Suprapubic skin (tissue), 4 donors: ENCODE measurements around the gene CD84. TPM values are rescaled to one million over a fixed set of nuclear protein-coding genes. Genes with fewer than 3 reads are reported as not detected.

Experiments used
- DNase-seq, 2 donors: peaks; one replicate each; pipeline ENCODE4 v3.0.0-alpha.2; 2019; ENCODE audit warnings: low spot score in 2 of 2
- H3K27ac ChIP-seq: fragments of 200-600 bp; sonication (generic); one replicate; pipeline ENCODE4 v1.5.1; 2019
- H3K27me3 ChIP-seq: fragments of 200-600 bp; sonication (generic); one replicate; pipeline ENCODE4 v1.5.1; 2019
- H3K36me3 ChIP-seq: fragments of 200-600 bp; sonication (generic); one replicate; pipeline ENCODE4 v1.5.1; 2019
- H3K4me1 ChIP-seq: fragments of 200-600 bp; sonication (generic); one replicate; pipeline ENCODE4 v1.5.1; 2019
- H3K4me3 ChIP-seq: fragments of 200-600 bp; sonication (generic); one replicate; pipeline ENCODE4 v1.5.1; 2019; ENCODE audit warnings: mild to moderate bottlenecking
- H3K9me3 ChIP-seq: fragments of 200-600 bp; sonication (generic); one replicate; pipeline ENCODE4 v1.5.1; 2019
- EP300 ChIP-seq: sonication (generic); formaldehyde crosslinking; IDR thresholded peaks from one replicate; pipeline ENCODE4 v1.6.1; 2017; ENCODE audit warnings: antibody characterized with exemption
- POLR2A ChIP-seq, 2 donors: fragments of 450-650 bp; IDR thresholded peaks; one replicate each; pipeline ENCODE4 v1.6.1; 2017; ENCODE audit warnings: antibody characterized with exemption in 2 of 2, mild to moderate bottlenecking in 2 of 2, moderate library complexity in 2 of 2
- POLR2AphosphoS5 ChIP-seq, 3 donors: sonication (generic); formaldehyde crosslinking; IDR thresholded peaks; one replicate each; pipeline ENCODE4 v1.6.1; 2017; ENCODE audit warnings: antibody characterized with exemption in 3 of 3
- WGBS: methylation state at CpG from one replicate; pipeline ENCODE4 v1.1.5; 2018; 5-methylcytosine and 5-hydroxymethylcytosine counted together
- total RNA-seq, 4 donors: library from RNA; depleted of rRNA; stranded (reverse); fragments of >200 nt; gene quantifications; one replicate each; pipeline ENCODE4 v1.1.0, GENCODE V29; 2016
- TF ChIP-seq, protein P1 (sequence below), 2 donors: fragments of 200-600 bp in 1 of 2; fragments of 450-650 bp in 1 of 2; sonication (generic) in 1 of 2; IDR thresholded peaks; one replicate each; pipeline ENCODE4 v1.5.1; 2016 to 2019; ENCODE audit warnings: antibody characterized with exemption in 2 of 2, mild to moderate bottlenecking in 1 of 2, moderate library complexity in 1 of 2

CD84 gene
- total RNA-seq, 4 donors from 2014 or later, result 1.2 to 9.0 (median 2.3) TPM

DNA sequence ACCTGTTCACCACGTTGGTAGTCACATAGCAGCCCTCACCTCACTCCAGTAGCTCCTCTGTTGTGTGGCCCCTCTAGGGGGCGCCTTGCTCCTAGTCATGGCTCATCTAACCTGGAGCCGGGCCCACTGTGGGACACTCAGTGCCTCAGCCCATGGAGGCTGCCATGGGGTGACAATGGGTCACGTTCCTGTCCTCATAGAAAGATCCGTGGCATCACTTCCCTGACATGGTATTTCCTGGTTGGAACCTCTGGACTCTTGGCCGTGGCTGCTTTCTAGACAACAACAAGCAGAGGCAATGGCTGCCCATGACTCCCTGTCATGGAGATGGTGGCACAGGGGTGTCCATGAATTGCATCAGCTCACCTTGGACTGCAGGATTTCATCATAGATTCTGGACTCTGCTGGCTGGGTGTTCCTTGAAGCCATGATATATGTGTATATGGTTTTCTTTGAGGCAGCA lies 28.7 kb downstream of the CD84 start:
- Histone ChIP-seq H3K27ac (no peak overlapping the region), H3K4me3 (no peak overlapping the region), H3K27me3 (no peaks in the 10 kb centered on the region), H3K4me1 (no peaks in the 10 kb centered on the region), H3K36me3 (no peaks in the 10 kb centered on the region), H3K9me3 (no peaks in the 10 kb centered on the region)
- no peak for TF ChIP-seq POLR2A (IDR thresholded peaks at IDR 0.05)
- TF ChIP-seq, protein P1, sequence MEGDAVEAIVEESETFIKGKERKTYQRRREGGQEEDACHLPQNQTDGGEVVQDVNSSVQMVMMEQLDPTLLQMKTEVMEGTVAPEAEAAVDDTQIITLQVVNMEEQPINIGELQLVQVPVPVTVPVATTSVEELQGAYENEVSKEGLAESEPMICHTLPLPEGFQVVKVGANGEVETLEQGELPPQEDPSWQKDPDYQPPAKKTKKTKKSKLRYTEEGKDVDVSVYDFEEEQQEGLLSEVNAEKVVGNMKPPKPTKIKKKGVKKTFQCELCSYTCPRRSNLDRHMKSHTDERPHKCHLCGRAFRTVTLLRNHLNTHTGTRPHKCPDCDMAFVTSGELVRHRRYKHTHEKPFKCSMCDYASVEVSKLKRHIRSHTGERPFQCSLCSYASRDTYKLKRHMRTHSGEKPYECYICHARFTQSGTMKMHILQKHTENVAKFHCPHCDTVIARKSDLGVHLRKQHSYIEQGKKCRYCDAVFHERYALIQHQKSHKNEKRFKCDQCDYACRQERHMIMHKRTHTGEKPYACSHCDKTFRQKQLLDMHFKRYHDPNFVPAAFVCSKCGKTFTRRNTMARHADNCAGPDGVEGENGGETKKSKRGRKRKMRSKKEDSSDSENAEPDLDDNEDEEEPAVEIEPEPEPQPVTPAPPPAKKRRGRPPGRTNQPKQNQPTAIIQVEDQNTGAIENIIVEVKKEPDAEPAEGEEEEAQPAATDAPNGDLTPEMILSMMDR (IDR thresholded peaks at IDR 0.05), result no peak
- no peak for TF ChIP-seq EP300
- TF ChIP-seq POLR2AphosphoS5 (IDR thresholded peaks at IDR 0.05), result no peak
- 74% methylated on average over 5 of the region's 6 CpGs for WGBS
- no peak for DNase-seq

DNA sequence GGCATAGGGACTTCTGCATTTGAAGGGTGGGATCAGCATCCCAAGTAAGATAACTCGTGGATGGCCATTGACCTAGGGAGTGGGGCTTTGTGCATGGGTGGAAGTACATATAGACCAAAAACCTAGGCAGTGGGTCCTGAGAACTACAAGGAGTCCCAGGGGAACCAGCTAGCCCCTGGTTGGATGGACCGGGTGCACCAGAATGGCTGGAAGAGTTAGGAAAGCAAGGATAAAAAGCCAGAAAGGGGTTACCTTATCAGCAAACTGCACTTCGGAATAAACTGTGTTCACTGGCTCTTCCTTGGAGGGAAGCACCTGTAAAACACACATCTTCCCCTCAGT lies 29.7 kb downstream of the CD84 start:
- 93% methylated on average over 3 of the region's 3 CpGs for WGBS
- no peak for TF ChIP-seq POLR2A (IDR thresholded peaks at IDR 0.05)
- TF ChIP-seq POLR2AphosphoS5 (IDR thresholded peaks at IDR 0.05), result no peak
- TF ChIP-seq EP300, result no peak
- TF ChIP-seq, protein P1 (IDR thresholded peaks at IDR 0.05), result no peak
- Histone ChIP-seq H3K9me3 (no peaks in the 10 kb centered on the region), H3K36me3 (no peaks in the 10 kb centered on the region), H3K27me3 (no peaks in the 10 kb centered on the region), H3K4me1 (no peaks in the 10 kb centered on the region), H3K27ac (no peak overlapping the region), H3K4me3 (no peak overlapping the region)
- no peak for DNase-seq

DNA sequence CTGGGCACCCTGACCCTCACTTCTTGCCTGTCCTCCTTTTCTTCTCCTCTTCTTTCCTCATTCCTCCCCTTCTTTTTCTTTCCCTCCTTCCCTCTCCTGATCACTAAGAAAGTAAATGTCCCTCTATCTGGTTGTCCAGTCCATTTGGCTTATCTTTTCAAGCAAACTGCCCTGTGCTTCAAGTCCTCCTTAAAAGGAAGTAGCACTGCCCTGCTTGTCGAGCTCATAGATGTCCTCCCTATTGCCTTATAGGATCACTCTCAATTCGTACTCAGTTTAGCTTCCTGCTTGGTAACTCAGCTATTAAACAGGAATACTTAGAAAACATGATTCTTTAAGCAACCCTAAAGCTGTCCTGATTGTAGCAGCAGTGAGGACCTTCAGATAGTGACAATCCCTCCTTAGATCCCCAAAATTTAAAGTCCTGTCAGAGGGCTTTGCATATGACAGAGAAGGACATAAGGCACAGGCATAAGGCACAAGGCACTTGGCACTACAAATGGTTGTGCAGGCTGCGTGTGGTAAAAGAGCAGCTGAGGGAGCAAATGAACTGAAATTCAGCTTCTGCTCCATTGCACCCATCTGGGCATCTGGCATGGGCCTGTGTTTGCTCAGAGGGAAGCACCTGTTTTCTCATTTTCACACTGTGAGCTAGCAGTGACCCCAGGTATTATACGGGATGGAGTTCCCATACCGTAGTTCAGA lies 30.2 kb downstream of the CD84 start:
- Histone ChIP-seq H3K27ac (no peak overlapping the region), H3K36me3 (no peaks in the 10 kb centered on the region), H3K4me1 (no peaks in the 10 kb centered on the region), H3K9me3 (no peaks in the 10 kb centered on the region), H3K27me3 (no peaks in the 10 kb centered on the region), H3K4me3 (no peak overlapping the region)
- WGBS, result 73% methylated on average over 5 of the region's 5 CpGs
- TF ChIP-seq POLR2A (IDR thresholded peaks at IDR 0.05) (no peak), EP300 (no peak), POLR2AphosphoS5 (IDR thresholded peaks at IDR 0.05) (no peak)
- DNase-seq, result no peak

DNA sequence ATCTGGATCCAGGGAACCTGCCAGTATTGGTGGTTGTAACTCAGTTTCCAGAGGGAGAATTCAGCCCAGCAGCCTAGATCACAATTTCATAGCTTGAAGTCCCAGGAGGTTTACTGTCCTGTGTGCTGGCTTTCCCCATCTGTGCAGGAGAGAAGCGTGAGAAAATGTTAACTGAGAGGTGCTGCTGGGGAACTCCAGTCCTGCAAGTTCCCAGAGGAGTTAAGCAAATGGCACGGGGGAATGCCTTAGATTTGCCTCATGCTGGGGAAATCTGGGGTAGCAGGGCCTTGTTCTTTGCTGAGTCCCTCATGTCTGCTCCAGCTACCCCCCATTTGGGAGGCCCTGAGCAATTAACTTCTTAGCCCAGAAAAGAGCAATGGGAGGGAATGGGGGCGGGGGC lies 31.1 kb downstream of the CD84 start:
- no peak for TF ChIP-seq EP300
- TF ChIP-seq POLR2A (IDR thresholded peaks at IDR 0.05), result no peak
- no peak for TF ChIP-seq POLR2AphosphoS5 (IDR thresholded peaks at IDR 0.05)
- TF ChIP-seq, protein P1 (IDR thresholded peaks at IDR 0.05), result no peak
- Histone ChIP-seq H3K27ac (no peak overlapping the region), H3K4me3 (no peak overlapping the region), H3K4me1 (no peaks in the 10 kb centered on the region), H3K27me3 (no peaks in the 10 kb centered on the region), H3K36me3 (no peaks in the 10 kb centered on the region), H3K9me3 (no peaks in the 10 kb centered on the region)
- no peak for DNase-seq
- 69% methylated on average over 3 of the region's 3 CpGs for WGBS

DNA sequence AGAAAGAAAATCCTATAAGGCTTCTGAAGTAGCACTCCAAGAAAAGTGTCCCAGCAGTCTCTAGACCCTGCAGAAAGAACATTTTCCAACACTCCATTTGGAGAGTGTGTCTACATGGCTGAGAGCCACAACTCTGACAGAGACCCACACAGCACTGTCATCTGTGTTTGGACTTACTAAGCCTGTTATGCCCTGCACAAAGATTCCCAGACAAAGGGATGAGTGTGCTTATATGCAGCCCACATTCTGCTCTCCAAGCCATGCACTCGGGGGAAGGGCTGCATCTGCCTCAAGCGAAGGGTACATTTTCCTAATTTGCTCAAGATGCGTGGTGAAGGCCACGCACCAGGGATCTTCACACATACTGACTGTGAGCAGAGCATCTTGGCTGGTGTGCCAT lies 31.9 kb downstream of the CD84 start:
- H3K27ac ChIP-seq, result no peak overlapping the region
- WGBS, result 81% methylated on average over 3 of the region's 4 CpGs
- no peaks in the 10 kb centered on the region for H3K27me3 ChIP-seq
- H3K4me1 ChIP-seq, result no peaks in the 10 kb centered on the region
- H3K9me3 ChIP-seq, result no peaks in the 10 kb centered on the region
- TF ChIP-seq POLR2AphosphoS5 (IDR thresholded peaks at IDR 0.05), result no peak
- TF ChIP-seq, protein P1 (IDR thresholded peaks at IDR 0.05), result no peak
- TF ChIP-seq EP300, result no peak
- TF ChIP-seq POLR2A (IDR thresholded peaks at IDR 0.05), result no peak
- no peak overlapping the region for H3K4me3 ChIP-seq
- no peak for DNase-seq
- no peaks in the 10 kb centered on the region for H3K36me3 ChIP-seq
